Stimulated activated CD8-positive, alpha-beta memory T cell treated with anti-CD3 and anti-CD28 coated beads, Interleukin-2, amount 100 ng/mL, for 1 hour (primary cell): ENCODE results near the gene SLC8A2.

ENCODE experiments used
- DNase-seq, 2 donors: peaks; one replicate each; pipeline ENCODE4 v3.0.0-alpha.2; 2020; ENCODE audit warnings: low read depth in 2 of 2

SLC8A2 gene

GRCh38 chr19:47430041-47430802 is 41.5 kb downstream of the SLC8A2 start:
- no peak for DNase-seq

GRCh38 chr19:47429140-47429793 is 42.4 kb downstream of the SLC8A2 start:
- no peak for DNase-seq

- DNase-seq = peak; percentile 20 to 65
Observed at GRCh38 chr19:47428177-47428894, 43.4 kb downstream of the SLC8A2 start.

GRCh38 chr19:47427241-47428176 is 44.2 kb downstream of the SLC8A2 start:
- peak; percentile 34 to 47 for DNase-seq

- DNase-seq = no peak
Observed at GRCh38 chr19:47423203-47423882, 48.4 kb downstream of the SLC8A2 start.

- no peak for DNase-seq
Observed at GRCh38 chr19:47422417-47423163, 49.1 kb downstream of the SLC8A2 start.

- no peak for DNase-seq
Observed at GRCh38 chr19:47421844-47422395, 49.8 kb downstream of the SLC8A2 start.

DNA sequence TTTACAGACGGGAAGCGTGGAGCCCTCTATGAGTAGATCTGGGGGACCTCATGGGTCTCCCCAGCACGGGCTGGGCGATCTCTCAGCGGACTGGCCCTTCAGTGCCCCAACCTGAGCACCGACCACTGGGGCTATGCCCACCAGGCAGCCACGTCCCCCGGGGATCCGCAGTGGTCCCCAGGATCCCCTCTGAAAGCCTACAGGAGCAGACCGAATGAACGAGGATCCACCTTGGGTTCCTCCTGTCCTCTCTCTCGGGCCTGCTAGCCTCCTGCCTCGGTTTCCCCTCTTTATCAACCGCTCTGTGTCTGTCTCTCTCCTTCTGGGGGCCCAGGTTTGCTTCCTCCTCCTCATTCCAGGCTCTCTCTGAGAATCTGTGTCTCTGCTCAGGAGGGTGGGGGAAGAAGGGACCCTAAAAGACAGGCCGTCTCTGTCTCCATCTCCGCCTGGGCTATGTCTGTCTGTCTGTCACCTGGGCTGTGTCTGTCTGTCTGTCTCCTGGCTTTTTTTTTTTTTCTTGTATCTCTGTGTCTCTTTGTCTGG is 50.4 kb downstream of the SLC8A2 start:
- DNase-seq = no peak

DNA sequence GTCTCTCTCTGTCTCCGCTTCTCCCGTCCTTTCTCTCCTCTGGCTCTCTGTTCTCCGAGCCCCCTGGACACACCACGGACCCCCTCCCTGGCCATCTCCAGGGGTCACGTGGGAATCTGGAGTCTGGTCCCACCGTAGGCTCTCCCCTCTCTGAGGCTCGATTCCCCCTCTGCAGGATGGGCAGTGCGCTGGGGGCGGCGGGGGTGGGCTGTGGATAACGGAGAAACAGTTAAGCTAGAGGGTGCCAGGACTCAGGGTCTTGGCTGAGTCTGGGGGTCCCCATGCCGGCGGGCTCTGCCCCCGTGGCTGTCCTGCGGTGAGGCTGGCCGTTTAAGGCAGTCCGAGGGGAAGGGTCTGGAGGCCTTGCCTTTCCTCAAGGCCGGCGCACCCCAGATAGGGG is 51.9 kb downstream of the SLC8A2 start:
- no peak for DNase-seq

- DNase-seq = no peak
Observed at GRCh38 chr19:47419030-47419783, 52.5 kb downstream of the SLC8A2 start, which contains the start of gene MEIS3. Gene MEIS3 (minus strand): TSS chr19:47419527. CDS start chr19:47419081, 446 bp downstream.

- no peak for DNase-seq
Observed at GRCh38 chr19:47418692-47419029, 53.0 kb downstream of the SLC8A2 start.

DNA sequence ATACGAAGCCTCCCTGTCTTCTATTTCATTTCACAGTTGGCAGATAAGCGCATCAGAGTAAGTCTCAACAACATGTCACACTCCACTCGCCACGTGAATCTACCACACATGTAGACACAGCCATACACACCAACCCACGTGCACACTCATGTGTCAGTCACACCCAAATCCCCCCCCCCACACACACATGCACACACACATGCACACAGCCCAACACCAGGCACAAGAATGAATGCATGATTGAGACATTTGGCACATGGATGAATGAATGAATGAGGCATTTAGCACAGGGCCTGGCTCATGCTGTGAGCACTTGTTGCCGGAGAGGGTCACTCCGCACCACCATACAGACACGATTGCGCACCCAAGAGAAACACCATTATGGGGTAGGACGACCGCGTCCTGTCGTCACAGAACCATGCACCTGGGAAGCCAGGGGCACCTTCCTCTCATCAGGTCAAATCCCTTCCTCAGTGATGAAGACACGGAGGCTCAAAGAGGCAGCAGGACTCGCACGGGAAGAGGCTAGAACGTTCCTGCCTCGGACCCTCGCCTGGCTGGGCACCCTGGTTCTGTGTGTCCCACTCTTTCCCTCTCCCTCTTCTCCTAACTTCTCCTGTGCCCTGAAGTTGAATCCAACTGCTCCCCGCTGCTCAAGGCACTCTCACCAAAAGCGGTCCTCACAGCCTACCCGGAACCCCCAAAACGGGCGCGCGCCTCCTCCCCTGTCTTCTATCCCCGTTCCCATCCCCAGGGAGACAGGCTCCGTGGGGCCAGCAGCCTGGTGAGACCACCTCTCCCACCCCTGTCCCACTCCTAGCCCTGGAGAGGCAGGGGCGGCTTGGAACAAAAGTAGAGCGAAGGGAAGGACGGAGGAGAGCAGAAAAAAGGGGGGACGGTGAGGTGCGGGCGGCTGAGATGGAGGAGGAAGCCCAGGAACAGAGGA is 53.7 kb downstream of the SLC8A2 start:
- DNase-seq = no peak

DNA sequence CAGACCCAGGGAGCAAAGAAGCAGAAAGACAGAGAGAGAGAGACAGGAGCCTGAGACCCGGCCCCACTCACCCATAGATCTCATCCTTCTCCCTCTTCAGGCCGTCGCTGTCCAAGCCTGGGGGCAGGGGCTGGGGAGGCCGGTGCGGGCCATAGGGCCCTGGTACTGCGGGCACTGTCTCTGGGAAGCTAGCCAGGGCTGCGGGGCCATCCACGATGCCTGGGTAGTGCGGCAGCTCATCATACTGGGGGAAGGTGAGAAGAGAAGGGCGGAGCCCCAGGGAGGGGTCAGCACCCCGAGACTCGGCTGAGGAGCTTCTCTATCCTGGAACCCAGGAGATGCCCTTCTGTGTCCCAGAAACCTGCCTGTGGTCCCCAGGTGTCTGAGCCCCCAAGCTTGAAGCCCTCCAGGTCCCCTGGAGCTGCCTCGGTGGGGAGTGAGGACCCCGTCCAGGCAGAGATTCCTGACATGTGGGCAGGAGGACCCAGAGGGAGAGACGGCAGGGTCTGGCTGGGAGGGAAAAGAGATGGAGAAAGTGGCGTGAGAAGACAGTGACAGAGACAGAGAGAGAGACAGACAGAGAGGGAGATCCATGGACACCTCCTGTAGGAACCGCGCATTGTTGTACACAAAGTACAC is 54.5 kb downstream of the SLC8A2 start:
- no peak for DNase-seq

DNA sequence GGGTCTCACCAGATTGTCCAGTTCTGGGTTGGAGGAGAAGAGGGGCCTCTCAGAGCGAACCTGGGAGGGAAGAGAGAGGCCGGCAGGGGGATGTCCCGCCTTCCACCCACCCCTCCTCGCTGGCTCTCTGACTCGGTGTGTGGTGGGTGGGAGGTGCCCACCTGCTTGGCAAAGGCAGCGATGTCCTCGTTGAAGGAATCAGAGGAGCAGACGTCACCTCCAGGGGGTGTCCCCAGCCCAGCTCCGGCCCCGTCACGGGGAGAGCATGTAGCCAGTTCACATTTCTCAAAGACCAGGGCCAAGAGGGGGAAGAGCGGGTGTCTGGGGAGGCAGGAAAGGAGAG is 55.1 kb downstream of the SLC8A2 start:
- DNase-seq = no peak

DNA sequence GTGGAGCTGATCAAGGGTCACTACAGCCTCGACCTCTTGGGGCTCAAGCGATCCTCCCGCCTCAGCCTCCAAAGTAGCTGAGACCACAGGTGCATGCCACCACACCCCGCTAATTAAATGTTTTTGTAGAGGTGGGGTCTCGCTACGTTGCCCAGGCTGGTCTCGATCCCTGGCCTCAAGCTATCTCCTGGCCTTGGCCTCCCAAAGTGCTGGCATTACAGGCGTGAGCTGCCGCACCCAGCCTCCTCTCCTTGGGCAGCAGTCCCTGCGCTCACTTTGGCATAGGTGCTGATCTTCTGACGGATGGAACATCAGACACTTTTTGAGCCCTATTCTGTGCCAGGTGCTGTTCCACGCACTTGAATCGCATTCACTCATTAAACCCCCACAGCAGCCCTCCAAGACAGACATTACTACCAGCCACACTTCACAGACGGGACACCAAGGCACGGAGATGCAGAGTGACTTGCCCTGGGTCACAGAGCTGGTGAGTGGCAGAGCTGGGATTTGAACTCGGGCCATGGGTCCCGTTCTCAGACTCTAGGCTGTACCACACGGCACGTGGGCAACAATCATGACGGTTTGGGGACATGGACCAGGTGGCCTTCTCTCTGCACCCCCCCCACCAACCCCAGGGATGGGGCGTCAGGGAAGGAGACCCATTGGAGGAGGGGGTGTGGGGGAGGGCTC is 55.6 kb downstream of the SLC8A2 start:
- DNase-seq = no peak

- DNase-seq = no peak
Observed at GRCh38 chr19:47414469-47414868, 57.2 kb downstream of the SLC8A2 start.

- DNase-seq = no peak
Observed at GRCh38 chr19:47413941-47414340, 57.8 kb downstream of the SLC8A2 start.
